Subcutaneous abdominal adipose tissue (tissue), 5 donors: ENCODE data around the gene CHCHD6.

Experiments
- H3K27ac ChIP-seq: one replicate; pipeline ENCODE4 v1.7.0; 2013; ENCODE audit warnings: low read depth, mild to moderate bottlenecking, inconsistent platforms, low read length, moderate library complexity
- H3K27me3 ChIP-seq, 5 donors: one replicate each; pipeline ENCODE4 v1.7.0; 2013; ENCODE audit warnings: low read length in 5 of 5, inconsistent platforms in 1 of 5; ENCODE audit not compliant: control insufficient read depth in 5 of 5, insufficient read depth in 4 of 5
- H3K36me3 ChIP-seq, 5 donors: one replicate each; pipeline ENCODE4 v1.7.0; 2013; ENCODE audit warnings: low read length in 5 of 5; ENCODE audit not compliant: control insufficient read depth in 5 of 5, insufficient read depth in 5 of 5
- H3K4me1 ChIP-seq, 5 donors: one replicate each; pipeline ENCODE4 v1.7.0; 2013; ENCODE audit warnings: low read length in 5 of 5, mild to moderate bottlenecking in 3 of 5, moderate library complexity in 1 of 5; ENCODE audit not compliant: control insufficient read depth in 5 of 5, insufficient read depth in 5 of 5
- H3K4me3 ChIP-seq, 5 donors: one replicate each; pipeline ENCODE4 v1.7.0; 2013; ENCODE audit warnings: low read length in 5 of 5, low read depth in 1 of 5
- H3K9ac ChIP-seq, 5 donors: one replicate each; pipeline ENCODE4 v1.7.0; 2013; ENCODE audit warnings: low read length in 5 of 5, mild to moderate bottlenecking in 4 of 5, moderate library complexity in 3 of 5
- H3K9me3 ChIP-seq, 5 donors: one replicate each; pipeline ENCODE4 v1.7.0; 2013; ENCODE audit warnings: low read length in 5 of 5; ENCODE audit not compliant: control insufficient read depth in 5 of 5
- donor health status: healthy.
- donor health status: healthy.
- donor health status: healthy.
- donor health status: healthy.
- donor health status: healthy.

The CHCHD6 gene

DNA sequence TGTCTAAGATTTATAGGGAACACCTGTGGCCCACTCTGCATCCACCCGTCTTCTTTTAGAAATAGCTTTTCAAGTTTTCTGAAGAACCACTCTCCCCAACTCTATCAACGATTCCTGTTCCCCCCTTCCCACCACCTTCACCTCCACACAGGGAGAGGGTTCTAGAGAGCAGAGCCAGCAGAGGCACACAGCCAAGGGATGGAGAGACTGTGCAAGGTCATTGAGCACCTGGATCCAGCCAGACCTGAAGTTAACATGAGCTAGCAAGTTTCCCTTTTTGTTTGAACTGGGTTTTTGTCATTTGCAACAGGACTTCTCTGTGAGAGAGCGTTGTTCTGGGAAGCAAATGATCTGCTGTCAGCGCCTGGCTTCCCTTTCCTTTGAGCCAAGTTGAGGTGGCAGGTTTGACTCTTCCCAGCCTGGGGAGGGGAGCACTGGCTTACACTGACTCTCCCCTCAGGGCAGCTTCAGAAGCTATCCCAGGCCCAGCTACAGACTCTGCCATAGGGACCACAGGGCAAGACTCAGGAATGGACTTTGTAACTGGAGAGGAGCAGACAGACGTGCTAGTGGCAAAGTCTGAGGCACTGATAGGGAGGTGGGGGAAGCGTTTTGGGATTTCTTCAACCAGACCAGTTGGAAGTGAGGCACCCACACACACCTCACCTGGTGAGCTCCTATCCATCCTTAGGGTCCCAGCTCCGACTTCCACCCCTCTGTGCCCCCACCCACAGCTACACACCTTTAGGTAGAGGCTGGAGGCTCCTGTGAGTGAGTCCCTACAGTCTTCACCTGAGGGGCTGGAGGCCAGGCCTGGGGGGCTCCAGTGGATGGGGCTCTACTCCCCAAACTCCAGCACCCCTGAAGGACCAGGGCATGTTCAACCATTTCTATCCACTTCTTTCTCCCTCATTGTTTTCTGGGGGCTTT is 259.5 kb downstream of the CHCHD6 start:
- no peaks in the 10 kb centered on the region for H3K9me3 ChIP-seq
- no peak overlapping the region for H3K27ac ChIP-seq
- H3K9ac ChIP-seq, result no peak overlapping the region
- H3K4me3 ChIP-seq, result no peak overlapping the region
- H3K27me3 ChIP-seq, result peaks cover 0 to 7% (median 0%) of the 10 kb centered on the region in 5 donors
- peaks cover 8 to 22% (median 22%) of the 10 kb centered on the region in 5 donors for H3K4me1 ChIP-seq
- H3K36me3 ChIP-seq, result no peaks in the 10 kb centered on the region

DNA sequence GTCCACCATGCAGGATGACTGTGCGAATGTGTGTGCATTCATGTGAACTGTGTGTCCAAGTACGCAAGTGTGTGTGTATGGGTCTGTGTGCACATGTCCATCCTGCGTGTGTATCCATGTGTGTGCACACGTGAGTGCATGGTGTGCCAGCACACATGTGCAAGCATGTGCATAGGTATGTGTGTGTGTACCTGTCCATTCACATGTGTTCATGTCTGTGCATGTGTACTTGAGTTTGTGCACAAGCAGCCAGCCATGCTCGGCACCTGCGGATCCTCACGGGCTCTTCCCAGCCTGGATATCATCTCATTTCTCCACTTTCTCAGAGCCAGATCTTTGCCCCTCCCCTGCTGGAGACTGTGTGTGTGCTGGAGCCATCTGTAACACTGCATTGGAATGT is 260.2 kb downstream of the CHCHD6 start:
- H3K4me3 ChIP-seq, result no peak overlapping the region
- H3K9me3 ChIP-seq, result no peaks in the 10 kb centered on the region
- no peak overlapping the region for H3K27ac ChIP-seq
- peaks cover 0 to 7% (median 0%) of the 10 kb centered on the region in 5 donors for H3K27me3 ChIP-seq
- peaks cover 8 to 22% (median 22%) of the 10 kb centered on the region in 5 donors for H3K4me1 ChIP-seq
- no peaks in the 10 kb centered on the region for H3K36me3 ChIP-seq
- no peak overlapping the region for H3K9ac ChIP-seq

DNA sequence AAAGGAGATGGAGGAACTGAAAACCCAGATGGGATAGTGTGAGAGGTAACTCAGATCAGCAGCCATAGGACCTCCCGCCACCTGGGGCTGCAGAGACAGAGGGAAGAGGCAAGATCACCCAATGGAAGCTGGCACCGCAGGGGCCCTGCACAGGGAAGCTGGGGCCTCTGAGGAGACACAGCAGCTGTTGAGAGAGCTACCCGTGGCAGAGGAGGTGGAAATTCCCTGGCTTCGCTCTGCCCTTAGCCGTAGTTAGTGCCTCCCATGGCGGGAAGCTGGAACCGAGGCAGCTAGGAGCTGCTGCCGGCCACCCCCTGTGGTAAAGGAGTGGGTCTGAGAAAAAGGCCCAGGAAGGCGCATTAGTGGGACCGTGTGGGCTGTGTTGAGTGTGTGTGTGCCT is 260.9 kb downstream of the CHCHD6 start:
- H3K9ac ChIP-seq, result no peak overlapping the region
- peaks cover 8 to 22% (median 22%) of the 10 kb centered on the region in 5 donors for H3K4me1 ChIP-seq
- no peak overlapping the region for H3K4me3 ChIP-seq
- no peaks in the 10 kb centered on the region for H3K36me3 ChIP-seq
- no peaks in the 10 kb centered on the region for H3K9me3 ChIP-seq
- peaks cover 0 to 7% (median 0%) of the 10 kb centered on the region in 5 donors for H3K27me3 ChIP-seq
- no peak overlapping the region for H3K27ac ChIP-seq

DNA sequence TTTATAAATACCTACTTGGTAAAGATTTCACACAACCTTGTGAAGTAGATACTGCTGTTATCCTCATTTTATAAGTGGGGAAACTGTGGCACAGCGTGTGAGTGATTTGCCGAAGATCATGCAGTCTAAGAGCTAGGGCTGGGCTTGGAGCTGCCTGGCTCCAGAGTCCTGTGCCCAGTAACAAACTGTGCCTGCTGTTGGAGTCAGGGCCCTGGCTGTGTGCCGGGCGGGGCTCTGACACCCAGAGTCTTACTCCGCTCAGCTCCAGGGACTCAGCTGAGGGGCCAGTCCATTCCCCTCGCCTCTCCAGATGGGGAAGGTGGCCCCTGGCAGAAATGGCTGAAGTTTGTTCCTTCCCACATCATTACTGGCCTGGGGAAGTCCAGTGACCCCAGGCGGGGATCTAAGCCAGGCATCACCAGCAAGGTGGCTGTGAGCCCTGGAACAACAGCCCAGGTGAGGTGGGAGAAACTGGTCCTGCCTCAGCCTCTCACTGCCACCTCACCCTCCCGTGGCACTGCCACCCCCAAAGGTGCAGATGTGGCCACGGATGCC is 261.6 kb downstream of the CHCHD6 start:
- H3K9ac ChIP-seq, result no peak overlapping the region
- H3K27me3 ChIP-seq, result peaks cover 0 to 7% (median 0%) of the 10 kb centered on the region in 5 donors
- no peak overlapping the region for H3K27ac ChIP-seq
- H3K9me3 ChIP-seq, result no peaks in the 10 kb centered on the region
- H3K4me3 ChIP-seq, result no peak overlapping the region
- H3K4me1 ChIP-seq, result peaks cover 8 to 21% (median 18%) of the 10 kb centered on the region in 5 donors
- no peaks in the 10 kb centered on the region for H3K36me3 ChIP-seq

DNA sequence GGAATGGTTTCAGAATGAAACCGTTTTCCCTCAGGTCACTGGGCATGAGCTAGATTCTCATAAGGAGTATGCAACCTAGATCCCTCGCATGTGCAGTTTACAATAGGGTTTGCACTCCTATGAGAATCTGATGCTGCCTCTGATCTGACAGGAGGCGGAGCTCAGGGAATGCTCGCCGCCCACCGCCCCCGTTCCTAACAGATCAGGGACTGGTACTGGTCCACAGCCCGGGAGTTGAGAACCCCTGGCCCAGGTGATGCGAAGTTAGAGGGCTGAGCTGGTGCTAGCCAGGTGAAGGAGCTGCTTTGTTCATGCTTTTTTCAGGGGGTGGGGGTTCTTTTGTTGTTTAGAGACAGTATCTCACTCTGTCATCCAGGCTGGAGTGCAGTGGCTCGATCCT is 263.3 kb downstream of the CHCHD6 start:
- H3K4me1 ChIP-seq, result peaks cover 0 to 18% (median 9%) of the 10 kb centered on the region in 5 donors
- peaks cover 0 to 7% (median 4%) of the 10 kb centered on the region in 5 donors for H3K27me3 ChIP-seq
- H3K4me3 ChIP-seq, result no peak overlapping the region
- H3K9ac ChIP-seq, result no peak overlapping the region
- H3K9me3 ChIP-seq, result no peaks in the 10 kb centered on the region
- no peaks in the 10 kb centered on the region for H3K36me3 ChIP-seq
- no peak overlapping the region for H3K27ac ChIP-seq

DNA sequence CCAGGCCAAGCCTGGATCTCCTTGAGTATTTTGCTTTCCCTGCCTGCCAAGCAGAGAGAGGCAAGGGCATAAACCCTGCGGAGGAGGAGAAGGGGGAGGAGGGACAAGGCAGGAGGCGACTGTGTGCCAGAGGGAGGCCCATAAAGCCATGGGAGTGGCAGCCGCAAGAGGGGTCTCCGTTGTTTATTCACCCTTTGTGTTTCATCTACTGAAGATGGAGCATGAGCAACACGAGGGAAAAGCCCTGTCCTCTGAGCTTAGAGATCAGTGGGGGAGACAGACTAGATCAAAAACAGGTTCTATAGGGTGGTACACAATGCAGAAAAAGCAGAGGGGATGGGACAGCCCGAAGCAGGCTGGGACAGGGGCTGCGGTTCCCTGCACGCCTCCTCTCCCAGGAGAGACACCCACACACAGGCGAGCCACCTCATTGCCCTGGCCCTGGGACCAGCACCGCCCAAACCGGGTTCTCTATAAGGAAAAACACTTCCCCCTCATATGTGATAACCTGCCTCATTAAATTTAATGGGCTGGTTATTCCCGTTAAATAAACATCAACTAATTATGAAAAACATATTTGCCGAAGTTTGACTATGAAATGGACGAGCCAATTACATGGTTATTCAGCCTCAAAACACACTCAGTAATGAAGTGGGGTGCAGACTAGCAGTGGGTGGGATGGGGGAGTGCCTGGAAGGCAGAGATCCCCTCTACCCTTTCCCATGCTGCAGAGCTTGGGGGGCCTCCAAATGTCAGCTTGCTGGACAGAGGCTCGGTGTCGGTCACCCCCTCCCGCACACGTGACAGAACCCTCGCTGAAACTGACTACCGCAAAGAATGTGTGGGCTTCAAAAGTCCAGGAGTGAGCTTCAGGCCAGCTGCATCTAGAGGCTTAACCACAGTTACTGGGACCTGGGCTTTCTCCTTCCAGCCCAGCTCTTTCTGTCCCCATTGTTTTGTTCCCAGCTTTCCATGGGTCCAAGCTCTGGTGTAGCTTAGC is 264.7 kb downstream of the CHCHD6 start:
- Histone ChIP-seq H3K9me3 (peaks cover 0 to 2% (median 0%) of the 10 kb centered on the region in 5 donors), H3K36me3 (no peaks in the 10 kb centered on the region), H3K27ac (no peak overlapping the region), H3K27me3 (peaks cover 2 to 7% (median 4%) of the 10 kb centered on the region in 5 donors), H3K4me3 (no peak overlapping the region), H3K4me1 (peaks cover 0 to 26% (median 16%) of the 10 kb centered on the region in 5 donors), H3K9ac (no peak overlapping the region)

DNA sequence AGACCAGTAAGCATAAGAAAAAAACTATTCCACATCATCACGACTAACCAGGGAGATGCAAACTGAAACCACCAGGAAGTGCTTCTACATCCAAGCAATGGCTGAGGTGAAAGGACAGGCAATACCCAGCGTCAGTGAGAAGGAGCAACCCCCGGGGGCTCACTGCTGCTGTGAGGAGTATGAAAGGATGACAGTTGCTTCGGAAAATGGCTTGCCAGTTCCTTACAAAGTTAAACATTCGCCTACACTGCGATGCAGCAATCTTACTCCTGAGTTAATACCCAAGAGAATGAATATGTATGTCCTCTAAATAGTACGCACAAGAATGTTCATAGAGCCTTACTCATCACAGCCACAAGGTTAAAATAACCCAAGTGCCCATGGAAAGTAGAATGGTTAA is 265.5 kb downstream of the CHCHD6 start:
- no peak overlapping the region for H3K9ac ChIP-seq
- H3K4me3 ChIP-seq, result no peak overlapping the region
- no peak overlapping the region for H3K27ac ChIP-seq
- peaks cover under 1 to 9% (median 8%) of the 10 kb centered on the region in 5 donors for H3K9me3 ChIP-seq
- H3K27me3 ChIP-seq, result peaks cover 2 to 5% (median 4%) of the 10 kb centered on the region in 5 donors
- peaks cover 0 to 26% (median 16%) of the 10 kb centered on the region in 5 donors for H3K4me1 ChIP-seq
- no peaks in the 10 kb centered on the region for H3K36me3 ChIP-seq

DNA sequence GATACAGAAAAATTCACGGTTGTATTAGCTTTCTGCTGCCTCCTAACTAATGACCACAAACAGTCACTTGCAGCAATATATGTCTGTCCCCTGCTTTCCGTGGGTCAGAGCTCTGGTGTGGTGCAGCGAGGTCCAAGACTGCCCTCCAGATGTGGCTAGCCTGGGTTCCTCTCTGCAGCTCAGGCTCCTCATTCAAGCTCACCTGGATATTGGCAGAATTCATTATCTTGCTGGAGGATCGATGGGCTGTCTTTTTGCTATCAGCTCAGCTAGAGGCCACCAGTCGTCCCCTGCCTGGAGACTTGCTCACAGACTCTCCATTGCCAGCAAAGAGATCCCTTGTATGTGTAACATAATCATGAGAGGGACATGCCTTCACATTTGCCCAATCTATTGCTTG is 266.1 kb downstream of the CHCHD6 start:
- H3K9me3 ChIP-seq, result peaks cover 5 to 14% (median 13%) of the 10 kb centered on the region in 5 donors
- H3K36me3 ChIP-seq, result no peaks in the 10 kb centered on the region
- no peak overlapping the region for H3K27ac ChIP-seq
- H3K27me3 ChIP-seq, result peaks cover 2 to 5% (median 3%) of the 10 kb centered on the region in 5 donors
- no peak overlapping the region for H3K4me3 ChIP-seq
- H3K4me1 ChIP-seq, result peaks cover 0 to 26% (median 16%) of the 10 kb centered on the region in 5 donors
- H3K9ac ChIP-seq, result no peak overlapping the region

DNA sequence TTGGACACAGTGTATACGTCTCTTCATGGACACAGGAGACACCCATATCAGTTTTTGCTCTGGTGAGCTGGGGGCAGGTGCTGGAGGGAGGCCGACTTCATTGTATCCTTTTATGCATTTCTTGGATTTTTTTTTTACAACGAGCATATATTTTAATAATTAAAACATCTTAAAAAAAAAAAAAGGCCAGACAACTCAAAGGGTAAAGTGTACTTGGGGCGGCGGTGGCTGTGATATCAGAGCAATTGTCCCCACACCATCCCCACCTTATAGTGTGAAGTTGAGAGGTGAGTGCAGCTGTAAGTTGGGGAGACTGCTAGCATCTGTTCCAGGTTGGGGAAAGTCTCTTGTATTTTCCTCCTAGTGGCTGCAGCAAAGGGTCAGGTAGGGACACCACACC is 266.9 kb downstream of the CHCHD6 start:
- Histone ChIP-seq H3K27me3 (peaks cover 0 to 5% (median 3%) of the 10 kb centered on the region in 5 donors), H3K4me3 (no peak overlapping the region)

More for the DNA sequence above, 266.9 kb downstream of the CHCHD6 start:
- Histone ChIP-seq H3K4me1 (peaks cover 0 to 26% (median 16%) of the 10 kb centered on the region in 5 donors), H3K9me3 (peaks cover 5 to 18% (median 15%) of the 10 kb centered on the region in 5 donors), H3K27ac (no peak overlapping the region), H3K36me3 (no peaks in the 10 kb centered on the region), H3K9ac (no peak overlapping the region)
